H1 (cell line): ENCODE results near the gene PPP1R9A. TPM values are rescaled to one million over a fixed set of nuclear protein-coding genes. Genes with fewer than 3 reads are reported as not detected.

Experiments used
- CTBP2 ChIP-seq: IDR thresholded peaks from 2 replicates; pipeline ENCODE4 v1.7.0; 2011; ENCODE audit warnings: borderline replicate concordance, mild to moderate bottlenecking, moderate library complexity, mixed read lengths, low read length; ENCODE audit not compliant: insufficient read depth, insufficient read length
- GABPA ChIP-seq: IDR thresholded peaks from 2 replicates; pipeline ENCODE4 v1.6.1; 2011; ENCODE audit warnings: mild to moderate bottlenecking, low read length, moderate library complexity, borderline replicate concordance; ENCODE audit not compliant: insufficient read depth
- HDAC6 ChIP-seq: IDR thresholded peaks from one replicate; pipeline ENCODE4 v1.7.1; 2012; ENCODE audit warnings: low read depth, mild to moderate bottlenecking, inconsistent platforms, low read length, moderate library complexity
- RAD21 ChIP-seq, 2 experiments: IDR thresholded peaks in 1 of 2; conservative IDR thresholded peaks in 1 of 2; 2 replicates each; pipeline ENCODE4 v1.6.1; 2011; ENCODE audit warnings: low read depth in 2 of 2, low read length in 2 of 2, improper control_type of control experiment in 1 of 2, inconsistent platforms in 1 of 2, mild to moderate bottlenecking in 1 of 2, moderate library complexity in 1 of 2
- RFX5 ChIP-seq: IDR thresholded peaks from 2 replicates; pipeline ENCODE4 v1.6.1; 2011; ENCODE audit warnings: low read depth, low read length, improper control_type of control experiment, borderline replicate concordance
- TAF1 ChIP-seq: IDR thresholded peaks from 2 replicates; pipeline ENCODE4 v1.6.1; 2011; ENCODE audit warnings: mild to moderate bottlenecking, low read depth, low read length
- TBP ChIP-seq: IDR thresholded peaks from 2 replicates; pipeline ENCODE4 v1.6.1; 2011; ENCODE audit warnings: low read depth, low read length, improper control_type of control experiment
- TEAD4 ChIP-seq: IDR thresholded peaks from 2 replicates; pipeline ENCODE4 v1.6.1; 2012; ENCODE audit warnings: low read depth, low read length, inconsistent platforms, mixed read lengths
- polyA plus RNA-seq, 7 experiments: library from polyadenylated mRNA; depleted of rRNA in 3 of 7; stranded (reverse) in 5 of 7; unstranded in 2 of 7; fragments of >200 nt in 5 of 7; fragments of 200-250 nt in 2 of 7; gene quantifications; 1 replicate in 5 of 7; 2 replicates in 1 of 7; 4 replicates in 1 of 7; pipeline versions ENCODE4 v1.2.1 to v1.2.3, GENCODE V29; 2011 to 2013; ENCODE audit warnings: missing spikeins in 2 of 7, mixed read lengths in 2 of 7
- total RNA-seq: library from RNA; stranded (reverse); fragmentation: NEBNext Ultra II Directional; extraction: Animal tissue kit (Norgen Biotek cat#: 25700); gene quantifications from 2 replicates; pipeline ENCODE4 v1.2.1, GENCODE V29; 2021

Gene PPP1R9A
- total and polyA plus RNA-seq, 2 of the 8 experiments (the other 6 are each of a cell fraction or from before 2014, with no cell fraction given), result 3.0 to 20.3 TPM

GRCh38 chr7:95097851-95098250 is 190.5 kb downstream of the PPP1R9A start (continued):
- no peak for TF ChIP-seq GABPA
- no peak for TF ChIP-seq RFX5
- no peak for TF ChIP-seq TEAD4
- no peak for TF ChIP-seq RAD21 (IDR thresholded peaks at IDR 0.05 in 1 of 2, conservative IDR thresholded peaks at IDR 0.05 in 1 of 2; ENCODE audit: low read depth in 2 of 2, low read length in 2 of 2)
- TF ChIP-seq CTBP2, result no peak
- TF ChIP-seq TAF1, result no peak
- no peak for TF ChIP-seq HDAC6
- TF ChIP-seq TBP, result no peak
